ENCODE results near the gene CARD8.

DNA sequence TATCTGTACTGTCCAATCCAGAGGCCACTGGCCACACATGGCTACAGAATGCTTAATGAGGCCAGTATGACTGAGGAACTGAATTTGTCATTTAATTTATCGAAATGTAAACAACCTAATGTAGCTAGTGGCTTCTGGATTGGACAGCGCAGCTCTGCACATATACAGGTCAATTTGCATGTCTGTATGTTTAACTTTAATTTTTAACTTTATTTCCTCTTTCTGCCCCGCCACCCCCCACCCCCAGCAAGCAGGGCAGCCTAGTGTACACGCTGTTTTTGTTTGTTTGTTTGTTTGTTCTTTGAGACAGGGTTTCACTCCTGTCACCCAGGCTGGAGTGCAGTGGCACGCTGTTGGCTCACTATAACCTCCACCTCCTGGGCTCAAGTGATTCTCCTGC is 69.7 kb downstream of the CARD8 start:
- no peak for TF ChIP-seq EZH2phosphoT487 (conservative IDR thresholded peaks at IDR 0.05; ENCODE audit: low read length)
- TF ChIP-seq CTCF (IDR thresholded peaks at IDR 0.05; ENCODE audit: insufficient read depth, low read length, poor library complexity, severe bottlenecking): no peak

Measured in SU-DHL-6 (cell line).